Large intestine (tissue), 3 donors: Measurements from ENCODE around the gene EZH2. TPM values are rescaled to one million over a fixed set of nuclear protein-coding genes. Genes with fewer than 3 reads are reported as not detected.
A peak's percentile ranks its signal among the peaks of the same experiment; 100 is the strongest.

ENCODE experiments used
- DNase-seq, 2 donors: peaks; one replicate each; pipeline versions ENCODE4 v3.0.0 to v3.0.0-alpha.2; 2013
- H3K27ac ChIP-seq: one replicate; pipeline ENCODE4 v1.5.1; 2013; ENCODE audit warnings: low read length
- H3K27me3 ChIP-seq: 2 replicates; pipeline ENCODE4 v1.6.1; 2013; ENCODE audit warnings: low read length; ENCODE audit not compliant: control insufficient read depth, insufficient read depth
- H3K36me3 ChIP-seq: 2 replicates; pipeline ENCODE4 v1.6.1; 2013; ENCODE audit warnings: low read length; ENCODE audit not compliant: control insufficient read depth, insufficient read depth
- H3K4me1 ChIP-seq: one replicate; pipeline ENCODE4 v1.6.1; 2013; ENCODE audit warnings: low read length; ENCODE audit not compliant: control insufficient read depth, insufficient read depth
- H3K4me3 ChIP-seq: one replicate; pipeline ENCODE4 v1.5.1; 2013; ENCODE audit warnings: low read length
- H3K9me3 ChIP-seq: one replicate; pipeline ENCODE4 v1.6.1; 2013; ENCODE audit warnings: mild to moderate bottlenecking, low read depth, low read length, moderate library complexity; ENCODE audit not compliant: control insufficient read depth
- WGBS: methylation state at CpG from one replicate; pipeline ENCODE4 v1.1.5; 2013; ENCODE audit warnings: low lambda C conversion rate; ENCODE audit not compliant: insufficient coverage; 5-methylcytosine and 5-hydroxymethylcytosine counted together
- polyA plus RNA-seq: library from polyadenylated mRNA; unstranded; fragments of 120-200 nt; gene quantifications from one replicate; pipeline ENCODE4 v1.2.1, GENCODE V29; 2013

EZH2 gene
- polyA plus RNA-seq, 1 donor, result 20.1 TPM

DNA sequence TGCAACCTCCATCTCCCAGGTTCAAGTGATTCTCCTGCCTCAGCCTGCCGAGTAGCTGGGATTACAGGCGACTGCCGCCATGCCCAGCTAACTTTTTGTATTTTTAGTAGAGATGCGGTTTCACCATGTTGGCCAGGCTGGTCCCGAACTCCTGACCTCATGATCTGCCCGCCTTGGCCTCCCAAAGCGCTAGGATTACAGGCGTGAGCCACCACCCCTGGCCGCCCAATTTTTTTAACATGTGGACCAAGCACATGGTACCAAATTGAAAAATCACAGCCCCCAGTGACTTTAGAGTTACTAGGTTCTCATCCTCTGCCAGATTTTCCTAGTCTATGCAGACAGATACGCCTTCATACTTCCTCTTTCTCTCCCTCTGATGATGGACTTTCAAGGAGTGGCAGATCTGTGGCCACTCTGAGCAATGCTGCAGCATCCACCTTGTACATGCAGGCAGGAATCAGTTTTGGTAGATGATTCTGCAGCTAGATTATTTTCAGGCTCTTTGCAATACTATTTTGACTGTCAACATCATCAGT is 34.0 kb upstream of the EZH2 start:
- H3K9me3 ChIP-seq, result no peaks in the 10 kb centered on the region
- DNase-seq, result no peak
- no peak overlapping the region for H3K4me3 ChIP-seq
- H3K27ac ChIP-seq, result no peak overlapping the region
- H3K27me3 ChIP-seq, result no peaks in the 10 kb centered on the region
- H3K4me1 ChIP-seq, result no peaks in the 10 kb centered on the region
- H3K36me3 ChIP-seq, result no peaks in the 10 kb centered on the region
- no CpG with 5 or more reads among the region's 10 CpGs for WGBS

DNA sequence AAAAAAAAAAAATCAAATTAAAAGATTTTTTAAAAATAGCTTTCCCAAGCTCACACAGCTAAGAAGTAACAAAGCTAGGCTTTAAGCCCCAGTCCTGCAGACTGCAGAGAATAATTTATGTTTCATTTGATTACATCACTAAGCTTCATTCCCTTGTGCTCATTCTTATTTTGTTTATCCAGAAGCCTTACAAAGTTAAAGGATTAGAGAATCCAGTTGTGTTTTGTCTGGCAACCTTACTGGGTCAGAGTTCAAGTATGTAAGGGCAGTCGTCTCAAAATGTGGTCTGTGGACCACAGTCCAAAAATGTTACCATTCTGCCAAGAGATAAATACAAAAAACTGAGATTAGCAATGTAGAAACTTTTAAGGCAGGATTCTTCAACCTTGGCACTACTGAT is 32.1 kb upstream of the EZH2 start:
- Histone ChIP-seq H3K27ac (no peak overlapping the region), H3K9me3 (no peaks in the 10 kb centered on the region), H3K36me3 (no peaks in the 10 kb centered on the region), H3K4me3 (no peak overlapping the region), H3K4me1 (no peaks in the 10 kb centered on the region), H3K27me3 (no peaks in the 10 kb centered on the region)
- no peak for DNase-seq
- WGBS, result no CpG with 5 or more reads among the region's 1 CpG

DNA sequence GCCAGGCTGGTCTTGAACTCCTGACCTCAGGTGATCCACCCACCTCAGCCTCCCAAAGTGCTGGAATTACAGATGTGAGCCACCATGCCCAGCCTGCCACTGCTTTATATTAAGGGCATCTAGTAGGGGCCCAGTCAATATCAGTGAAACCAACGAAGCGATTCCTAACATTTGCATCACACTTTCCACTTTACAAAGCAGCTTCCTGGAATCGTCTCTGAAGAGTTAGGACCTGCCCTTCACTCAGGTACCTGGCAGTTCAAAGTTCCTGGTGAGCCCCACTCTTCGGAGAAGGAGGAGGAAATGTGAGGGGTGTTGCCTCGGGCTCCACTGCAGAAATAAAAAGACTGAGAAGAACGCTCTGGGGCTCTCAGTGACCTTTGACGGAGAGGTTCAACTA is 31.1 kb upstream of the EZH2 start:
- H3K9me3 ChIP-seq, result no peaks in the 10 kb centered on the region
- WGBS, result no CpG with 5 or more reads among the region's 7 CpGs
- no peaks in the 10 kb centered on the region for H3K4me1 ChIP-seq
- DNase-seq, result peak; percentile 38 to 55
- H3K27ac ChIP-seq, result no peak overlapping the region
- H3K4me3 ChIP-seq, result no peak overlapping the region
- no peaks in the 10 kb centered on the region for H3K27me3 ChIP-seq
- H3K36me3 ChIP-seq, result no peaks in the 10 kb centered on the region

DNA sequence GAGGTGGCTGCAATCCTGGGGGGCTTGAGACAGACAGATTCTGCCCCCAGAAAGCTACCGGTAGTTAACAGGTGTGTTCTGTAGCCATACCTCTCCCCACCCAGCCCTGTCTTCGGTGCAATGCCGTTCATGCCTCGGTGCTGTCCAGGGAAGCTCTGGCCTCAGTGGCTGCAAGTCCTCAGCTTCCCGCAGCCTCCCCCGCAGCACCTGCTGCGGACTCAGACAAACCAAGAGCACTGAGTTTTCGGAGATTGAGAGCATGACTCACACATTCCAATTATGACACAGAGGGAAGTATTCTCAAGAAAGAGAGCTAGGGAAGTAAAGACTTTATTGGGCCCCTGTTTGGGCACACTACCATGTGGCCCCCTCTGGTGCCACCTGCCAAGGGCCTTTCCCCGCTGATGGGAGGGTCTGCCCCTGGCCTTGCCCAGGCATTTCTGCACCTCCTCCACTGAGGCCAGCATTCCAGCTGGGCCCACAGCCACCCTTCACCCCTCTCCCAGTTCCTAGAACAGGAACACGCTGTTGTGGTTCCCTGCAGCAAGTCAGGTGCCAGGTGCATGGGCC is 30.2 kb upstream of the EZH2 start:
- Histone ChIP-seq H3K4me3 (no peak overlapping the region), H3K27me3 (peaks cover 3% of the 10 kb centered on the region), H3K27ac (no peak overlapping the region), H3K9me3 (no peaks in the 10 kb centered on the region), H3K36me3 (no peaks in the 10 kb centered on the region), H3K4me1 (no peaks in the 10 kb centered on the region)
- no peak for DNase-seq
- no CpG with 5 or more reads among the region's 10 CpGs for WGBS

DNA sequence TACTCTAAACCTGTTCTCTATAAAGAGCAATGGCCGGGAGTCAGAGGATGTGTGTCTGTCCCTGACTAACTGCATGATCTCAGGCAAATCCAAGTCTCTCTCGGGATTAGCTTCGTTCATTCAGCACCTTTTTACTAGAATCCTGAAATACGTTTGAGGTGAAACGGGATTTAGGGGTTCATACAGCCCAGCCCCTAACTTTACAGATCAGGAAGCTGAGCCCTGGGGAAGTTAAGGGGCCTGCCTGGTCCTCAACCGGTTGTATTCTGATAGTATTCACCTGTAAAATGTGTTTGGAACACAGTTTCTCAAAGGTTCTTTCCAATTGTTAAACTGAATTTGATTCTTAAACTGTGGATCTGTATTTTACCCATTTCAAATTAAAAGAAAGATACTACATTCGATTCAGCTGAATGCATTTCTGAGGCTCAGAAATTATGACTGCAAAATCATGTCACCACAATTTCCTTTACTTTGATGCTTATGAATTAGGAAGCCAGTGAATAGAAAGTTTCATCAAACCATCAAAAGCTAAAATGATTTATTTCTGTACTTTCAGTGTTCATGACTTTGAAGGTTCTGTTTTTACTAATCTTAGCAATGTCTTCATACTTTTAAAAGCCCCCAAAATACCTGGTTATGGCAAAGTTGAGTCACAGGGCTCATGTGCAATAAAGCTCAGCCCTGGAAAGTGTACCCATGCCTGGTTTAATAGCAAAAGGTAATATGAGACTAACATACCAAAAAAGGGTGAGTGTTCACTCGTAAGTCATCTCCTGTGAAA is 28.9 kb upstream of the EZH2 start:
- Histone ChIP-seq H3K36me3 (no peaks in the 10 kb centered on the region), H3K27ac (no peak overlapping the region), H3K9me3 (no peaks in the 10 kb centered on the region), H3K27me3 (peaks cover 8% of the 10 kb centered on the region), H3K4me1 (no peaks in the 10 kb centered on the region), H3K4me3 (no peak overlapping the region)
- no peak for DNase-seq
- no CpG with 5 or more reads among the region's 8 CpGs for WGBS

DNA sequence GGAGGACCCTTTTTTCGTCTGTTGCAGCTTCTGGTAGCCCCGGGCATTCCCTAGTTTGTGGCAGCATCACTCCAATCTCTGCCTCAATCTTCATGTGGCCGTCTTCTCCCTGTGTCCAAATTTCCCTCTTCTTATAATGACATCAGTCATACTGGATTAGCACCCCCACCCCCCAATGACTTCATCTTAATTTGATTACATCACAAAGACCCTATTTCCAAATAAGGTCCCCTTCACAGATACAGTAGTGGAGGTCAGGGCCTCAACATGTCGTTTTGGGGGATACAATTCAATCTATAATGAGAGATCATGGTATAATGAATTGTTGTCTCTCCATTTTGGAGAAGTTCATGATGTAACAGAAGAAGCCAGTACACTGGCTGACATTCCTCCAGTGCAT is 28.1 kb upstream of the EZH2 start:
- H3K27ac ChIP-seq, result no peak overlapping the region
- no peak for DNase-seq
- no peaks in the 10 kb centered on the region for H3K36me3 ChIP-seq
- no peak overlapping the region for H3K4me3 ChIP-seq
- no peaks in the 10 kb centered on the region for H3K4me1 ChIP-seq
- H3K9me3 ChIP-seq, result no peaks in the 10 kb centered on the region
- peaks cover 8% of the 10 kb centered on the region for H3K27me3 ChIP-seq
- no CpG with 5 or more reads among the region's 4 CpGs for WGBS

DNA sequence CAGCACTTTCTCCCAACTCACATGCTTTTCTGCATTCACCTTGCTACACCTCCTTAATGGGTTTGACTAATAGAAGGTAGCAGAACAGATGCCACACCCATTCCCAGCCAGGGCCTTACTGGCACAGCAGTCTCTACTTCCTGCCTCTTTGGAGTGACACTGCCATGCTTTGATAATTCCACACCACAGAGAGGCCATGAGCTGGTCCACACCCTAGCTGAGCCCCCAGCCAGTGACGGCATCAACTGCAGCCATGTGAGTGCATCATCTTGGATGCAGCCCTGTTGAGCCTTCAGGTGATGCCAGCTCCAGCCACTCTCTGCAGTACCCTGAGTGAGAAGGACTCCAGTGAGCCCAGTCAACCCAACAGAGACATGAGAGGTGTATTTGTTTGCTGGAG is 27.5 kb upstream of the EZH2 start:
- no peaks in the 10 kb centered on the region for H3K4me1 ChIP-seq
- H3K27ac ChIP-seq, result no peak overlapping the region
- DNase-seq, result no peak
- H3K4me3 ChIP-seq, result no peak overlapping the region
- no peaks in the 10 kb centered on the region for H3K9me3 ChIP-seq
- no CpG with 5 or more reads among the region's 1 CpG for WGBS
- H3K27me3 ChIP-seq, result peaks cover 8% of the 10 kb centered on the region
- H3K36me3 ChIP-seq, result no peaks in the 10 kb centered on the region

DNA sequence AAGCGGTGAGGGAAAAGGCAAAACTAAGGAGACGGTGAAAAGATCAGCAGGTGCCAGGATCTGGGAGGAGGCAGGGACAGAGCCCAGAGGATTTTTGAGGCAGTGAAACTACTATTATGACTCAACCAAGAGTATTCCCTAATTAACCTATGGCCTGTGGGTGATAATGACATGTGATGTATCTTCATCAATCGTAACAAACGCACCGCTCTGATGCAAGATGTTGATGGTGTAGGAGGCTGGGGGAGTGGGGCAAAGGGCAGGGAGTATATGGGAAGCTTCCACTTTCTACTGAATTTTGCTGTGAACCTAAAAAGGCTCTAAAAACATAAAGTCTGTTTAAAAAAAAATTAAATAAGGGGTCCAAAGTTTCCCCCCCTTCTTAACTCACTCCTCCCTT is 25.5 kb upstream of the EZH2 start:
- Histone ChIP-seq H3K27me3 (peaks cover 8% of the 10 kb centered on the region), H3K9me3 (no peaks in the 10 kb centered on the region), H3K36me3 (no peaks in the 10 kb centered on the region), H3K4me1 (no peaks in the 10 kb centered on the region), H3K4me3 (no peak overlapping the region), H3K27ac (no peak overlapping the region)
- peak; percentile 29 for DNase-seq
- no CpG with 5 or more reads among the region's 5 CpGs for WGBS

DNA sequence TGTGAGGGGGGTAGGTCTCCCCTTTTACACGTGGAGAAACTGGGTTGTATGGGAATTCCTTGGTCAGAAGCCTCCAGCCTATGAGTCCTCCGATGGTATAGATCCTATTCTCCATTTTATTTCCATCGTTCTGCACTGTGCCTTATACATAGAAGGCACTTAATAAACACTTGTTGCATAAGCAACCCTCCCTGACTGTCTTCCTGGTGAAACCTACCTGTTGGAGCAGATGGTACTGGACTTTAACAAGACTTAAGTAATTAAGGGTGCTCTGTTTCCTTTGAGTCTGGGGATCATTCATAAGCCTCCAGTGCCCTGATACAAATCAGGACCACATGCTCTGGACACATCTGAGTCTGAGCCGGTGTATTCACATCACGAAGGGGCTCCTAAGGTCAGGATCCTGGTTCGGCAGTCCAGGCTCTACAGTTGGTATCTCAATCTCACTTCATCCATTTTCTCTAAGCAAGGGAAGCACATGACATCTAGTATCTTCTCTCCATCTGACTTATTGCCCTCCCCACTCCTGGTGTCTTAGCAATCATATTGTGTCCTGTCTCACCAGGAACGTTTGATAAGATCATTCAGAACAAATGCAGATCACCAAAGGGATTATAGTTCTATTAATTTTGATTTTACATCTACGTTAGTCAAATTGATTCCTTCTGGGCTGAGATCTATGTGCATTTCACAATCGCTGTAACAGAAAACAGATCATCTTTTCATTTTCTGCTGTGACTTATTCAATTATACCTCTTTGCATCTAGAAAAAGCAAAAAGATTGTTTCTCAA is 22.8 kb upstream of the EZH2 start:
- DNase-seq, result no peak
- no peak overlapping the region for H3K4me3 ChIP-seq
- 40% methylated on average over 1 of the region's 9 CpGs for WGBS

DNA sequence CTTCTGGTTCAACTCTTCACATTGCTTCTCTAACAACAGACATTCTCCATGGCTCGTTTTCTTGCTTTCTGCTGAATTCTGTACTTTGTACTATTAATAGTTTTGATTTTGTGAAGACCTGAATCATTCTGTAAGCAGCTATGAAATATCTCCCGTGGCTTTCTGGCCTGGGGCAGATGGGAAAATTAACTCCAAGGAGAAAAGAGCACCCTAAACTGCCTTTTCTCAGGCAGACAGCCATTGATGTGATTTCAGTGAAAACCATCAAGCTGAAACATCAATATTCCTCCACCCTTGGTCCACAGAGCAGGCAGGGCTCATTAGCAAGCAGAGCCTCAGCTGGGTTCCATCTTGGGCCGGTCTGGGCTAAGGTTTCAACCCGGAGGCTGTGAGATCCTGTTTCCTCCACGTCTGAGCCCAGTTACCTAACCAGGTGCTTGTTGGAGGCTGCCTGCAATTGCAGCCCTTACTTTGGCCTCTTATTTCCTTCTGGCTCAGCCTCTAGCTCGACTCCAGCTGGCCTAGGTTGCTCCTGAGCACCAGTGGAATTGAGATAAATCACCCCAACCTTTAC is 21.1 kb upstream of the EZH2 start:
- H3K36me3 ChIP-seq, result no peaks in the 10 kb centered on the region
- H3K27ac ChIP-seq, result no peak overlapping the region
- WGBS, result no CpG with 5 or more reads among the region's 6 CpGs
- H3K9me3 ChIP-seq, result no peaks in the 10 kb centered on the region
- no peak overlapping the region for H3K4me3 ChIP-seq
- no peak for DNase-seq
- peaks cover 8% of the 10 kb centered on the region for H3K27me3 ChIP-seq
- no peaks in the 10 kb centered on the region for H3K4me1 ChIP-seq

More for the DNA sequence above, 22.8 kb upstream of the EZH2 start:
- no peaks in the 10 kb centered on the region for H3K36me3 ChIP-seq
- H3K27me3 ChIP-seq, result peaks cover 8% of the 10 kb centered on the region
- no peaks in the 10 kb centered on the region for H3K9me3 ChIP-seq
- H3K27ac ChIP-seq, result no peak overlapping the region
- H3K4me1 ChIP-seq, result no peaks in the 10 kb centered on the region
